A549 (cell line): Measurements from ENCODE around the gene ZBTB8B. TPM values are rescaled to one million over a fixed set of nuclear protein-coding genes. Genes with fewer than 3 reads are reported as not detected.
"Not testable (repeated sequence)": the region's sequence is repeated elsewhere in the genome, so short reads cannot be mapped to it uniquely, and the experiment has no call there.

Experiments used
- ATAC-seq, 2 experiments: fragments of 200-7000 bp in 1 of 2; fragments of >200 bp in 1 of 2; cut with Nextera tagmentation in 1 of 2; cut with Tn5 transposase in 1 of 2; 3 replicates each; pipeline versions ENCODE4 v1.8.0 to v1.9.1; 2018 to 2020; ENCODE audit warnings: mild to moderate bottlenecking in 1 of 2, moderate library complexity in 1 of 2
- CTCF ChIA-PET: fragments of 300-600 bp; sonication (Branson Sonifier 250); formaldehyde crosslinking; extraction: SDS; loops from one replicate; lab custom pipeline; 2021; ENCODE audit warnings: antibody characterized with exemption, inconsistent platforms; lab: Yijun Ruan, JAX
- POLR2A ChIA-PET: fragments of 350-600 bp; formaldehyde crosslinking; extraction: SDS; loops from one replicate; lab custom pipeline; 2021; ENCODE audit warnings: antibody characterized with exemption, inconsistent platforms; lab: Yijun Ruan, JAX
- DNase-seq, 2 experiments: peaks; one replicate each; pipeline versions ENCODE4 v3.0.0 to v3.0.0-alpha.2; 2011 to 2016; ENCODE audit warnings: low read depth in 1 of 2, low spot score in 1 of 2
- FAIRE-seq: peaks from 2 replicates; lab custom pipeline; 2011; peaks lifted over from hg19 to GRCh38; lab: Jason Lieb, UNC
- H3K27ac ChIP-seq, 2 experiments: fragments of >200 bp; sonication (Bioruptor Twin); formaldehyde crosslinking; 3 replicates each; pipeline ENCODE4 v1.5.1; 2016 to 2017
- H3K4me1 ChIP-seq: fragments of >200 bp; sonication (Bioruptor Twin); formaldehyde crosslinking; 3 replicates; pipeline ENCODE4 v1.6.1; 2016
- H3K4me2 ChIP-seq: fragments of >200 bp; sonication (Bioruptor Twin); formaldehyde crosslinking; 3 replicates; pipeline ENCODE4 v1.6.1; 2016
- H3K4me3 ChIP-seq: fragments of >200 bp; sonication (Bioruptor Twin); formaldehyde crosslinking; 3 replicates; pipeline ENCODE4 v1.5.1; 2016
- H3K9me3 ChIP-seq: fragments of >200 bp; sonication (Bioruptor Twin); formaldehyde crosslinking; 3 replicates; pipeline ENCODE4 v1.6.1; 2016
- BHLHE40 ChIP-seq: IDR thresholded peaks from 2 replicates; pipeline ENCODE4 v1.6.1; 2012; ENCODE audit warnings: low read depth, low read length, inconsistent platforms
- CBX2 ChIP-seq: fragments of 200-600 bp; sonication (generic); IDR thresholded peaks from 2 replicates; pipeline ENCODE4 v1.6.1; 2016; ENCODE audit warnings: low read depth, mild to moderate bottlenecking, borderline replicate concordance
- EHMT2 ChIP-seq: fragments of 200-600 bp; sonication (generic); IDR thresholded peaks from 2 replicates; pipeline ENCODE4 v1.6.1; 2016; ENCODE audit warnings: antibody characterized with exemption, low read depth, mild to moderate bottlenecking, moderate library complexity
- ESRRA ChIP-seq: fragments of 150-350 bp; IDR thresholded peaks from 2 replicates; pipeline ENCODE4 v1.6.1; 2014; ENCODE audit warnings: mild to moderate bottlenecking, low read length, borderline replicate concordance
- HOXB13 ChIP-seq: fragments of 250-450 bp; sonication (Bioruptor Pico); IDR thresholded peaks from 2 replicates; pipeline ENCODE4 v1.5.0; 2020; ENCODE audit warnings: low read depth, mild to moderate bottlenecking, moderate library complexity
- HOXB5 ChIP-seq: fragments of 250-450 bp; sonication (Bioruptor Pico); IDR thresholded peaks from 2 replicates; pipeline ENCODE4 v1.5.0; 2020; ENCODE audit warnings: mild to moderate bottlenecking, moderate library complexity
- MAZ ChIP-seq: fragments of 150-350 bp; IDR thresholded peaks from 2 replicates; pipeline ENCODE4 v1.6.1; 2014; ENCODE audit warnings: antibody characterized with exemption, low read depth, low read length, borderline replicate concordance
- PHF8 ChIP-seq: fragments of 200-600 bp; sonication (generic); IDR thresholded peaks from 2 replicates; pipeline ENCODE4 v1.6.1; 2016; ENCODE audit warnings: low read depth, mild to moderate bottlenecking, antibody characterized with exemption, moderate library complexity, borderline replicate concordance
- POLR2A ChIP-seq: IDR thresholded peaks from 2 replicates; pipeline ENCODE4 v1.6.1; 2012; ENCODE audit warnings: mild to moderate bottlenecking, low read length
- POLR2AphosphoS2 ChIP-seq: conservative IDR thresholded peaks from 2 replicates; pipeline ENCODE4 v1.6.1; 2012; ENCODE audit warnings: low read length, improper control_type of control experiment, inconsistent platforms
- RARB ChIP-seq: fragments of 250-450 bp; sonication (Bioruptor Pico); IDR thresholded peaks from 2 replicates; pipeline ENCODE4 v1.8.0; 2021; ENCODE audit warnings: mild to moderate bottlenecking, moderate library complexity
- SREBF2 ChIP-seq: fragments of 450-650 bp; IDR thresholded peaks from 2 replicates; pipeline ENCODE4 v1.6.1; 2014; ENCODE audit warnings: mild to moderate bottlenecking, moderate library complexity
- ZNF302 ChIP-seq: fragments of 250-450 bp; sonication (Bioruptor Pico); IDR thresholded peaks from 2 replicates; pipeline ENCODE4 v1.9.0; 2021; ENCODE audit warnings: inconsistent platforms, mild to moderate bottlenecking, moderate library complexity
- ZSCAN20 ChIP-seq: fragments of 250-450 bp; sonication (Bioruptor Pico); IDR thresholded peaks from 2 replicates; pipeline ENCODE4 v1.8.0; 2022; ENCODE audit warnings: mild to moderate bottlenecking, moderate library complexity
- WGBS: methylation state at CpG from one replicate; pipeline ENCODE4 v1.1.6; 2017; ENCODE audit errors: missing lambda C conversion rate; 5-methylcytosine and 5-hydroxymethylcytosine counted together
- polyA plus RNA-seq, 4 experiments: library from polyadenylated mRNA; depleted of rRNA in 3 of 4; stranded (reverse); fragments of >200 nt; fragmentation: RNase III in 1 of 4; extraction: RNeasy Plus Mini Kit Qiagen cat#74134 plus additional on column Dnase treatment in 1 of 4; gene quantifications; 2 replicates in 3 of 4; 3 replicates in 1 of 4; pipeline ENCODE4 v1.2.3, GENCODE V29; 2011 to 2017
- TF ChIP-seq, protein P1 (sequence below): fragments of 250-450 bp; sonication (Bioruptor Pico); IDR thresholded peaks from 2 replicates; pipeline ENCODE4 v1.5.0; 2021; ENCODE audit warnings: mild to moderate bottlenecking, moderate library complexity, borderline replicate concordance
- TF ChIP-seq, protein P2 (sequence below): fragments of 450-650 bp; IDR thresholded peaks from 2 replicates; pipeline ENCODE4 v1.6.1; 2014; ENCODE audit warnings: antibody characterized with exemption
- TF ChIP-seq, protein P3 (sequence below): fragments of >200 bp; sonication (Bioruptor Twin); formaldehyde crosslinking; IDR thresholded peaks from 3 replicates; pipeline ENCODE4 v1.5.1; 2016
- TF ChIP-seq, protein P4 (sequence below): fragments of 250-450 bp; sonication (Bioruptor Pico); IDR thresholded peaks from 2 replicates; pipeline ENCODE4 v1.5.0; 2020; ENCODE audit warnings: low read depth, mild to moderate bottlenecking, moderate library complexity

ZBTB8B gene
- polyA plus RNA-seq, 2 of the 4 experiments (the other 2 are of a cell fraction), result 0.01 to 0.03 TPM

DNA sequence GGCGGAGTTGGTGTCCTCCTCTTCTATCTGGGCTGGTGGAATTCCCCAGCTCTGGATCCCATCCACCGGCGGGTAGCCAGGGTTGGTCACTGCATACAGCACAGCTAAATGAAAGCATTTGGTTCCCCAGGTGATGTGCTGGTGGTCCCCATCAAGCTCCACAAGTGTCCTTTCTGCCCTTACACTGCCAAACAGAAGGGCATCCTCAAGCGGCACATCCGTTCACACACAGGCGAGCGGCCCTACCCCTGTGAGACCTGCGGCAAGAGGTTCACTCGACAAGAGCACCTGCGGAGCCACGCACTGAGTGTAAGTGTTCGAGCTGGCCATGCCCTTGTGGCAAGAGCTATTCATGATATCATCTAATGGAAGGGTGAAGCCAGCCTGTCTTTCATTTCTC, 15.9 kb downstream of the ZBTB8B start:
- no peaks in the 10 kb centered on the region for H3K9me3 ChIP-seq
- CTCF ChIA-PET, result interaction anchor here (1.1 to 1.3 kb wide), 2 partner anchors 29 to 32 kb away, joined by 3 to 6 read pairs; no protein-coding TSS in a partner anchor
- H3K4me1 ChIP-seq, result no peaks in the 10 kb centered on the region
- H3K27ac ChIP-seq, result no peak overlapping the region
- peak in 1 of 2 experiments; percentile 24; a peak in 2 of 6 replicates for ATAC-seq
- FAIRE-seq, result no peak
- DNase-seq, result no peak
- no peak overlapping the region for H3K4me3 ChIP-seq
- WGBS, result 82% methylated on average over 12 of the region's 12 CpGs
- POLR2A ChIA-PET, result no interaction called here
- no peak for TF ChIP-seq SREBF2
- no peak for TF ChIP-seq CBX2
- TF ChIP-seq, protein P1, sequence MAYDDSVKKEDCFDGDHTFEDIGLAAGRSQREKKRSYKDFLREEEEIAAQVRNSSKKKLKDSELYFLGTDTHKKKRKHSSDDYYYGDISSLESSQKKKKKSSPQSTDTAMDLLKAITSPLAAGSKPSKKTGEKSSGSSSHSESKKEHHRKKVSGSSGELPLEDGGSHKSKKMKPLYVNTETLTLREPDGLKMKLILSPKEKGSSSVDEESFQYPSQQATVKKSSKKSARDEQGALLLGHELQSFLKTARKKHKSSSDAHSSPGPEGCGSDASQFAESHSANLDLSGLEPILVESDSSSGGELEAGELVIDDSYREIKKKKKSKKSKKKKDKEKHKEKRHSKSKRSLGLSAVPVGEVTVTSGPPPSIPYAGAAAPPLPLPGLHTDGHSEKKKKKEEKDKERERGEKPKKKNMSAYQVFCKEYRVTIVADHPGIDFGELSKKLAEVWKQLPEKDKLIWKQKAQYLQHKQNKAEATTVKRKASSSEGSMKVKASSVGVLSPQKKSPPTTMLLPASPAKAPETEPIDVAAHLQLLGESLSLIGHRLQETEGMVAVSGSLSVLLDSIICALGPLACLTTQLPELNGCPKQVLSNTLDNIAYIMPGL (CRISPR knock-in tag), result no peak
- TF ChIP-seq HOXB13 (CRISPR knock-in tag), result no peak
- no peak for TF ChIP-seq ESRRA
- no peak for TF ChIP-seq ZSCAN20 (CRISPR knock-in tag)
- no peak for TF ChIP-seq POLR2AphosphoS2
- TF ChIP-seq ZNF302 (CRISPR knock-in tag), result no peak
- no peak for TF ChIP-seq POLR2A
- TF ChIP-seq, protein P2, sequence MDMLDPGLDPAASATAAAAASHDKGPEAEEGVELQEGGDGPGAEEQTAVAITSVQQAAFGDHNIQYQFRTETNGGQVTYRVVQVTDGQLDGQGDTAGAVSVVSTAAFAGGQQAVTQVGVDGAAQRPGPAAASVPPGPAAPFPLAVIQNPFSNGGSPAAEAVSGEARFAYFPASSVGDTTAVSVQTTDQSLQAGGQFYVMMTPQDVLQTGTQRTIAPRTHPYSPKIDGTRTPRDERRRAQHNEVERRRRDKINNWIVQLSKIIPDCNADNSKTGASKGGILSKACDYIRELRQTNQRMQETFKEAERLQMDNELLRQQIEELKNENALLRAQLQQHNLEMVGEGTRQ, result no peak
- TF ChIP-seq EHMT2, result no peak
- no peak for TF ChIP-seq BHLHE40
- TF ChIP-seq MAZ, result no peak
- TF ChIP-seq RARB, result no peak
- TF ChIP-seq, protein P3, sequence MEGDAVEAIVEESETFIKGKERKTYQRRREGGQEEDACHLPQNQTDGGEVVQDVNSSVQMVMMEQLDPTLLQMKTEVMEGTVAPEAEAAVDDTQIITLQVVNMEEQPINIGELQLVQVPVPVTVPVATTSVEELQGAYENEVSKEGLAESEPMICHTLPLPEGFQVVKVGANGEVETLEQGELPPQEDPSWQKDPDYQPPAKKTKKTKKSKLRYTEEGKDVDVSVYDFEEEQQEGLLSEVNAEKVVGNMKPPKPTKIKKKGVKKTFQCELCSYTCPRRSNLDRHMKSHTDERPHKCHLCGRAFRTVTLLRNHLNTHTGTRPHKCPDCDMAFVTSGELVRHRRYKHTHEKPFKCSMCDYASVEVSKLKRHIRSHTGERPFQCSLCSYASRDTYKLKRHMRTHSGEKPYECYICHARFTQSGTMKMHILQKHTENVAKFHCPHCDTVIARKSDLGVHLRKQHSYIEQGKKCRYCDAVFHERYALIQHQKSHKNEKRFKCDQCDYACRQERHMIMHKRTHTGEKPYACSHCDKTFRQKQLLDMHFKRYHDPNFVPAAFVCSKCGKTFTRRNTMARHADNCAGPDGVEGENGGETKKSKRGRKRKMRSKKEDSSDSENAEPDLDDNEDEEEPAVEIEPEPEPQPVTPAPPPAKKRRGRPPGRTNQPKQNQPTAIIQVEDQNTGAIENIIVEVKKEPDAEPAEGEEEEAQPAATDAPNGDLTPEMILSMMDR, result no peak
- TF ChIP-seq PHF8, result no peak
- TF ChIP-seq HOXB5 (CRISPR knock-in tag), result no peak
- TF ChIP-seq, protein P4, sequence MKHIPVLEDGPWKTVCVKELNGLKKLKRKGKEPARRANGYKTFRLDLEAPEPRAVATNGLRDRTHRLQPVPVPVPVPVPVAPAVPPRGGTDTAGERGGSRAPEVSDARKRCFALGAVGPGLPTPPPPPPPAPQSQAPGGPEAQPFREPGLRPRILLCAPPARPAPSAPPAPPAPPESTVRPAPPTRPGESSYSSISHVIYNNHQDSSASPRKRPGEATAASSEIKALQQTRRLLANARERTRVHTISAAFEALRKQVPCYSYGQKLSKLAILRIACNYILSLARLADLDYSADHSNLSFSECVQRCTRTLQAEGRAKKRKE (CRISPR knock-in tag), result no peak
- H3K4me2 ChIP-seq, result no peak overlapping the region

DNA sequence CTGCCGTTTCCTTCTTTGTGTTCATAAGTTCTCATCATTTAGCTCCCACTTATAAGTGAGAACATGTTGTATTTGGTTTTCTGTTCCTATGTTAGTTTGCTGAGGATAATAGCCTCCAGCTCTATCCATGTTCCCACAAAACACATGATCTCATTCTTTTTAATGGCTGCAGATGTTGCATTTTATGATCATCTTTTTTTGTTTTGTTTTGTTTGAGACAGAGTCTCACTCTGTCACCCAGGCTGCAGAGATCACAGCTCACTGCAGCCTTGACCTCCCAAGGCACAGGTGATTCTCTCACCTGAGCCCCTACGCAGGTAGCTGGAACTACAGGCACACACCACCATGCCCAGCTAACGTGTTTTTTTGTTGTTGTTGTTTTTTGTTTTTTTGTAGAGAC, 16.9 kb downstream of the ZBTB8B start:
- H3K4me2 ChIP-seq, H3K4me1 ChIP-seq, DNase-seq, H3K4me3 ChIP-seq, FAIRE-seq, ATAC-seq, POLR2A ChIA-PET, H3K9me3 ChIP-seq, H3K27ac ChIP-seq: not testable (repeated sequence)
- WGBS, result 56% methylated on average over 3 of the region's 3 CpGs
- CTCF ChIA-PET, result interaction anchor here (0.6 to 1.1 kb wide), 2 partner anchors 33 to 336 kb away, joined by 3 to 6 read pairs; partner anchors contain the start of gene S100PBP
